Neuronal stem cell (in vitro differentiated cells): ENCODE results near the gene GALNTL6. TPM values are rescaled to one million over a fixed set of nuclear protein-coding genes. Genes with fewer than 3 reads are reported as not detected.

ENCODE experiments used
- DNase-seq: peaks from one replicate; pipeline ENCODE4 v3.0.0-alpha.2; 2013; ENCODE audit warnings: low spot score
- H2AFZ ChIP-seq: one replicate; pipeline ENCODE4 v1.6.1; 2013; ENCODE audit warnings: mild to moderate bottlenecking, low read length, inconsistent platforms
- H2AK5ac ChIP-seq: 2 replicates; pipeline ENCODE4 v1.6.1; 2013; ENCODE audit warnings: low read depth, mild to moderate bottlenecking, inconsistent platforms, low read length, moderate library complexity, mixed read lengths
- H2BK120ac ChIP-seq: 2 replicates; pipeline ENCODE4 v1.6.1; 2013; ENCODE audit warnings: low read depth, mild to moderate bottlenecking, inconsistent platforms, low read length, moderate library complexity, mixed read lengths
- H2BK12ac ChIP-seq: one replicate; pipeline ENCODE4 v1.6.1; 2013; ENCODE audit warnings: low read length, inconsistent platforms
- H2BK15ac ChIP-seq: 2 replicates; pipeline ENCODE4 v1.6.1; 2013; ENCODE audit warnings: mild to moderate bottlenecking, low read length, inconsistent platforms, mixed read lengths
- H2BK5ac ChIP-seq: one replicate; pipeline ENCODE4 v1.6.1; 2013; ENCODE audit warnings: inconsistent platforms, mild to moderate bottlenecking, low read length, moderate library complexity
- H3K14ac ChIP-seq: one replicate; pipeline ENCODE4 v1.6.1; 2013; ENCODE audit warnings: low read length, inconsistent platforms
- H3K18ac ChIP-seq: 2 replicates; pipeline ENCODE4 v1.6.1; 2013; ENCODE audit warnings: low read length, inconsistent platforms
- H3K23ac ChIP-seq: 2 replicates; pipeline ENCODE4 v1.6.1; 2013; ENCODE audit warnings: low read depth, mild to moderate bottlenecking, mixed read lengths, low read length, inconsistent platforms; ENCODE audit not compliant: poor library complexity
- H3K27ac ChIP-seq: replicated peaks from 3 replicates; pipeline ENCODE4 v1.5.1; 2013; ENCODE audit warnings: low read length, inconsistent platforms
- H3K27me3 ChIP-seq, 3 experiments: 2 replicates each; pipeline ENCODE4 v1.6.1; 2013; ENCODE audit warnings: low read length in 3 of 3, mild to moderate bottlenecking in 2 of 3, inconsistent platforms in 1 of 3, low read depth in 1 of 3, mixed read lengths in 1 of 3, moderate library complexity in 1 of 3; ENCODE audit not compliant: control insufficient read depth in 3 of 3, insufficient read depth in 3 of 3
- H3K36me3 ChIP-seq, 2 donors: replicated peaks in 1 of 2; 2 replicates each; pipeline ENCODE4 v1.6.1; 2013; ENCODE audit warnings: low read length in 2 of 2; ENCODE audit not compliant: control insufficient read depth in 2 of 2, insufficient read depth in 2 of 2
- H3K4ac ChIP-seq: 2 replicates; pipeline ENCODE4 v1.6.1; 2013; ENCODE audit warnings: inconsistent platforms, mild to moderate bottlenecking, low read length, moderate library complexity
- H3K4me1 ChIP-seq, 2 donors: 1 replicate in 1 of 2; 2 replicates in 1 of 2; pipeline ENCODE4 v1.6.1; 2013; ENCODE audit warnings: low read length in 2 of 2, low read depth in 1 of 2; ENCODE audit not compliant: control insufficient read depth in 2 of 2, insufficient read depth in 1 of 2
- H3K4me2 ChIP-seq: one replicate; pipeline ENCODE4 v1.6.1; 2013; ENCODE audit warnings: mild to moderate bottlenecking, low read length, inconsistent platforms; ENCODE audit not compliant: insufficient read depth, poor library complexity, severe bottlenecking
- H3K4me3 ChIP-seq, 2 donors: 2 replicates each; pipeline ENCODE4 v1.5.1; 2013; ENCODE audit warnings: low read length in 2 of 2, mild to moderate bottlenecking in 2 of 2, inconsistent platforms in 1 of 2, moderate library complexity in 1 of 2
- H3K79me1 ChIP-seq: one replicate; pipeline ENCODE4 v1.6.1; 2013; ENCODE audit warnings: low read depth, mild to moderate bottlenecking, inconsistent platforms, low read length, moderate library complexity
- H3K9ac ChIP-seq: one replicate; pipeline ENCODE4 v1.6.1; 2013; ENCODE audit warnings: mild to moderate bottlenecking, low read depth, low read length, inconsistent platforms; ENCODE audit not compliant: poor library complexity
- H3K9me3 ChIP-seq, 2 donors: replicated peaks in 1 of 2; 2 replicates each; pipeline versions ENCODE3 to v1.6.1; 2013; ENCODE audit warnings: low read length in 2 of 2, mild to moderate bottlenecking in 2 of 2, inconsistent platforms in 1 of 2, low read depth in 1 of 2, mixed read lengths in 1 of 2, moderate library complexity in 1 of 2; ENCODE audit not compliant: control insufficient read depth in 2 of 2, insufficient read depth in 1 of 2
- H4K8ac ChIP-seq: one replicate; pipeline ENCODE4 v1.6.1; 2013; ENCODE audit warnings: low read depth, mild to moderate bottlenecking, inconsistent platforms, low read length, moderate library complexity
- H4K91ac ChIP-seq: one replicate; pipeline ENCODE4 v1.6.1; 2013; ENCODE audit warnings: low read length, low read depth, mild to moderate bottlenecking, inconsistent platforms; ENCODE audit not compliant: poor library complexity
- WGBS, 2 donors: extraction: QIAGEN DNeasy Blood & Tissue Kit; methylation state at CpG; one replicate each; pipeline ENCODE4 v1.1.7; 2013; ENCODE audit warnings: missing lambda C conversion rate in 2 of 2, mixed read lengths in 1 of 2; ENCODE audit not compliant: insufficient read length in 2 of 2, insufficient replicate concordance in 1 of 2; ENCODE audit errors: extremely low coverage in 2 of 2; 5-methylcytosine and 5-hydroxymethylcytosine counted together
- polyA plus RNA-seq, 2 experiments: library from polyadenylated mRNA; stranded (reverse); fragments of 200-250 nt; gene quantifications; one replicate each; pipeline ENCODE4 v1.2.3, GENCODE V29; 2013

GALNTL6 gene
- 0.04 TPM for polyA plus RNA-seq (2013, experiment 1 of 2)
- polyA plus RNA-seq (2013, experiment 2 of 2), result 0.04 TPM

DNA sequence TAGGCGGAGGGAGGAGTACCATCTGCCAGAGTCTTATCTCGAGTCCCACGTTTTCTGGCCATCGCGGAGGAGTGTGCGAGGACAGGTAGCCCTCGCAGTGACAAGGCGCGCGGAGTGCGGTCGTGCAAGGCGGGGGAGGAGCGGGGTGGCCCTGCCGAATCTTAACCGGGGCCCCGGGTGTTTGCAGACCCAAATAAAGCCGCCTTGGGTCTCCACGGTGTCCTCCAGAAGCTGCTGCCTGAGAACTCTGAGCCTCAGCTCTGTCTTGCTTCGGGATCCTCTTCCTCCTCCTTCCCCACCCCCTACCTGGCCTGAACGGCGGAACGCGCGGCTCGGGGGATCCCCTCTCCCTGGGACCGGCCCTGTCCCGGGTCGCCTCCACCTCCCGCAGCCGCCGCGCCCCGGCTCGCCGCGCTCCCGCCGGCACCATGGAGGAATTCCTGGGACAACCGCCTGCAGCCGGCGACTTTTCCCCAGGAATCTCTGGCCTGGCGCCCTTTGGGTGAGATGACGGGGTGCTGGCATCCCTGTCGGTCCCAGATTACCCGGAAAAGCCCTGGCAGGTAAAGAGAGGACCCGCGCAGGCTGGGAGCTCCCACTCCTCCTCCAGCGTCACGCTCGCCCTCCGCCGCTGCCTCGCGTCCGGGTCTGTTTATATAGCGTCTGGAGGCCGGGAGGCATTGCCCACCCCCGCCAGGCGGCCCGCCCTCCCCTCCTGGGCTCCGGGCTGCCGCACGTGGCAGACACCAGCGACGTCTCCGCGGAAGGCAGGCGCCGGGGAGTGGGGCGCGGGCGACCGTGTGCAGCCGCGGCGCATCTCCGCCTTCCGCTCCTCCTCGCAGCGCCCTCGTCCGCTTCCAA lies at the start of gene GALNTL6:
Gene GALNTL6 (plus strand): TSS at position 740 of the 861 bp plus-strand sequence.
- Histone ChIP-seq H3K4me2 (peak within 1 kb of the TSS; percentile 94), H3K27ac (no peak within 1 kb of the TSS)

DNA sequence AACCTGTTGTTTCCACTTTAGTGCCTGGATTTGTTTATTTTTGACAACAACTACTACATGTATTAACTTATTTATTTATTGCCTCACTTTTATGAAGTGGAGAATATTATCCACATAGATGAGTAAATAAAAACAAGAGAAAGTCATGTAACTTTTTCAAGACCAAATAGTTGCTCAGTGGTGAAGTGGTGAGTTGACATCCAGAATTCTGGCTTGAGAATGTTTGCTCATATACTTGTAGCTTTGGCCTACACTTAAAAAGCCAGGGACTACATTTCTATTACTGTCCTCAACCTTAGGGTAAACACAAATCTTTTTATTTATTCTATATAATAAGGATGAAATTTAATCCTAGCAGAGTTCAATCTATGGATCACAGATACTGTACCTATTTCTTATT lies 47.7 kb upstream of the GALNTL6 start:
- no peak overlapping the region for H3K4me2 ChIP-seq
- no peak overlapping the region for H2BK5ac ChIP-seq
- H3K27me3 ChIP-seq, result no peaks in the 10 kb centered on the region
- no peaks in the 10 kb centered on the region for H3K4me1 ChIP-seq
- H2AFZ ChIP-seq, result no peak overlapping the region
- H2BK12ac ChIP-seq, result no peak overlapping the region
- no peak overlapping the region for H2AK5ac ChIP-seq
- H3K23ac ChIP-seq, result no peak overlapping the region
- no peak overlapping the region for H2BK15ac ChIP-seq
- H3K79me1 ChIP-seq, result no peaks in the 10 kb centered on the region
- H3K14ac ChIP-seq, result no peak overlapping the region
- no peaks in the 10 kb centered on the region for H3K36me3 ChIP-seq
- no peak overlapping the region for H3K4ac ChIP-seq
- H3K18ac ChIP-seq, result no peak overlapping the region
- DNase-seq, result no peak
- no peak overlapping the region for H2BK120ac ChIP-seq
- no peak overlapping the region for H3K27ac ChIP-seq
- no peaks in the 10 kb centered on the region for H3K9me3 ChIP-seq
- H4K8ac ChIP-seq, result no peak overlapping the region
- H3K9ac ChIP-seq, result no peak overlapping the region
- no peak overlapping the region for H4K91ac ChIP-seq
- no peak overlapping the region for H3K4me3 ChIP-seq

More for the DNA sequence above, at the start of gene GALNTL6:
- peak within 1 kb of the TSS; percentile 53 to 78 for H3K4me3 ChIP-seq
- H2BK120ac ChIP-seq, result no peak within 1 kb of the TSS
- WGBS, 2 donors, result no CpG with 5 or more reads among the region's 83 CpGs
- H3K4ac ChIP-seq, result peak within 1 kb of the TSS; percentile 55
- peak; percentile 39 for DNase-seq
- H3K9me3 ChIP-seq, result no peaks in the 10 kb centered on the region
- H4K8ac ChIP-seq, result peak within 1 kb of the TSS; percentile 98
- H3K79me1 ChIP-seq, result no peaks in the 10 kb centered on the region
- peak within 1 kb of the TSS; percentile 82 for H2BK5ac ChIP-seq
- peaks cover 3 to 5% of the 10 kb centered on the region in 2 donors for H3K4me1 ChIP-seq
- peak within 1 kb of the TSS; percentile 84 for H3K9ac ChIP-seq
- peak within 1 kb of the TSS; percentile 89 for H3K18ac ChIP-seq
- no peak within 1 kb of the TSS for H4K91ac ChIP-seq
- no peak within 1 kb of the TSS for H2AK5ac ChIP-seq
- peak within 1 kb of the TSS; percentile 97 for H2AFZ ChIP-seq
- no peak within 1 kb of the TSS for H3K23ac ChIP-seq
- no peaks in the 10 kb centered on the region for H3K36me3 ChIP-seq
- H2BK12ac ChIP-seq, result peak within 1 kb of the TSS; percentile 22
- H3K14ac ChIP-seq, result peak within 1 kb of the TSS; percentile 56
- H3K27me3 ChIP-seq, result peaks cover 3 to 43% (median 32%) of the 10 kb centered on the region in 3 experiments
- H2BK15ac ChIP-seq, result peak within 1 kb of the TSS; percentile 81

DNA sequence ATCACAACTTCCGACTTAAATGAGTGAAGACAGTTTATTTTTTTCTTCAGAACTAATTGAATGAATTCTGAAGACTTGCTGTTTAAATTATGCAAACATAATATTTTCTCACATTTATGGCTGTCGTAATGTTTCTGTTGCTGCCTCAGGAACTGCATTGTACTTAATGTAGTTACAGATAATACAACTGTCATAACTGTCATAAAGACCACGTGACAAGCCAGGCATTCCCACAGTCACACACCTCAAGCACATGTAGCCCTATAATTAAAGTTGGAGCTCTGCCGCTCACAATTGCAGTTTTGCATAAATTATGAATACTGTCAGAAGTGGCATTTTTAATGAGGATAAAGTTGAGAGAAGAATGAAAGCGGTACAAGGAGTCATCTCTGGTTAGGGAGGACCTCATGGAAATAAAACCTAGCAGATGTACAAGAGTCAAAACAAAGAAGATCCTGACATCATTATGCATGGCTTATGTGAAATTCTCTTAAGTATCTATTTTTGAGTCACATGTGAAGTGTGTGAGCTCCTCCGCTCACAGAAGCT lies 38.5 kb upstream of the GALNTL6 start:
- DNase-seq, result no peak
- Histone ChIP-seq H3K23ac (no peak overlapping the region), H3K18ac (no peak overlapping the region), H2BK15ac (no peak overlapping the region), H3K4ac (no peak overlapping the region), H2BK120ac (no peak overlapping the region), H3K27ac (no peak overlapping the region), H3K9ac (no peak overlapping the region), H2BK12ac (no peak overlapping the region), H3K27me3 (no peaks in the 10 kb centered on the region), H2AFZ (no peak overlapping the region), H4K91ac (no peak overlapping the region), H3K14ac (no peak overlapping the region), H3K9me3 (no peaks in the 10 kb centered on the region), H3K79me1 (no peaks in the 10 kb centered on the region), H3K36me3 (no peaks in the 10 kb centered on the region), H3K4me1 (no peaks in the 10 kb centered on the region), H4K8ac (no peak overlapping the region), H2BK5ac (no peak overlapping the region), H3K4me2 (no peak overlapping the region), H3K4me3 (no peak overlapping the region), H2AK5ac (no peak overlapping the region)
- WGBS, 2 donors, result no CpG with 5 or more reads among the region's 6 CpGs

GRCh38 chr4:171779301-171779700 lies 33.9 kb upstream of the GALNTL6 start:
- Histone ChIP-seq H3K4ac (no peak overlapping the region), H2AK5ac (no peak overlapping the region), H3K14ac (no peak overlapping the region), H2AFZ (no peak overlapping the region), H2BK15ac (no peak overlapping the region), H3K4me2 (no peak overlapping the region), H3K23ac (no peak overlapping the region), H3K9ac (no peak overlapping the region), H2BK5ac (no peak overlapping the region), H3K27me3 (no peaks in the 10 kb centered on the region), H2BK120ac (no peak overlapping the region), H3K27ac (no peak overlapping the region), H3K36me3 (no peaks in the 10 kb centered on the region), H3K4me3 (no peak overlapping the region), H3K79me1 (no peaks in the 10 kb centered on the region), H3K18ac (no peak overlapping the region), H2BK12ac (no peak overlapping the region), H3K9me3 (peaks cover 2 to 7% of the 10 kb centered on the region in 2 donors), H4K91ac (no peak overlapping the region), H4K8ac (no peak overlapping the region), H3K4me1 (no peaks in the 10 kb centered on the region)
- no peak for DNase-seq
- WGBS, 2 donors, result no CpG with 5 or more reads among the region's 5 CpGs
